ENCODE results near the gene GRIK5. TPM values are rescaled to one million over a fixed set of nuclear protein-coding genes. Genes with fewer than 3 reads are reported as not detected.

Gene GRIK5
- total and polyA plus RNA-seq, 2 of the 8 experiments (the other 6 are each of a cell fraction or from before 2014, with no cell fraction given): 17.8 to 42.9 TPM

DNA sequence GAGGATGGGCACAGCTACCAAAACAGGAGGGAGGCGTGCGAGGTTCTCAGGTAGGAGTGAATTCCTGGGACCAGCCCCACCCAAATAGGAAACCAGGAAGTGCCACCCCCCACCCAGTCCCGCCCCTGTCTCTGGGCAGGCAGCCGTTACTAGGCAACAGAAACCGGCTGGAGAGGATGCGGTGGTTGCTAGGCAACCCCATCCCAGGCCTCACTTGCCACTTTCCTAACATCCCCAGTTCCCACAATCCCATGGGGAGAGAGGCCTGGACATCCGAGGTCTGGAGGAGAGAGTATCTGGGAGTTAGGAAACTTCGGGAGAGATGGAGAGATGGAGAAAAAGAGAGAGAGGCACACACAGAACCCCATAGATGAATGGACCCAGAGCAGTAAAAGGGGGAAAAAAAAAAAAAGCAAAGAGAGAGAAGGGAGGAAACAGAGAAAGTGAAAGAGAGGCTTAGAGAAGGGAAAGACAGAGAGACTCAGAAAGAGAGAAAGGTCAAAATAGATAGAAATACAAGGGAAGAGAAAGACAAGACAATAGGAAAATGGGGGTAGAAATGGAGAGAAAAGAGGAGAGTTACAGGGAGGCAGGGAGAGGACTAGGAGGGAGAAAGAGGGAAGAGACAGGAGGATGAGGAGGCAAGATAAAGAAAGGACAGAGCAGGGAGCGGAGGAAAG, 3.8 kb downstream of the GRIK5 start:
- Histone ChIP-seq H3K23ac (ENCODE audit: insufficient read length) (no peak overlapping the region), H2AFZ (ENCODE audit: low read length) (no peak overlapping the region), H3K27me3 (replicated peaks in 1 of 4; ENCODE audit: control insufficient read depth in 3 of 4, extremely low read depth in 1 of 4, insufficient read depth in 3 of 4, low read length in 3 of 4) (no peaks in the 10 kb centered on the region), H4K20me1 (replicated peaks in 1 of 2; ENCODE audit: control insufficient read depth in 1 of 2, insufficient read depth in 2 of 2, low read length in 2 of 2) (peaks cover 2 to 17% of the 10 kb centered on the region in 2 experiments), H3K36me3 (ENCODE audit: control insufficient read depth in 2 of 4, insufficient read depth in 4 of 4, low read length in 3 of 4) (peaks cover 12 to 43% (median 31%) of the 10 kb centered on the region in 4 experiments; a peak in 7 of 8 replicates), H3K79me2 (ENCODE audit: control insufficient read depth in 1 of 2, insufficient read depth in 2 of 2, low read length in 2 of 2) (peaks cover 0 to 23% of the 10 kb centered on the region in 2 experiments; a peak in 2 of 4 replicates), H3K4me1 (replicated peaks in 1 of 4; ENCODE audit: control insufficient read depth in 3 of 4, insufficient read depth in 4 of 4, low read length in 3 of 4) (peaks cover 0 to 18% (median 6%) of the 10 kb centered on the region in 4 experiments; a peak in 6 of 7 replicates), H3K9me3 (ENCODE audit: insufficient read depth in 2 of 2, low read depth in 1 of 2, low read length in 1 of 2) (no peaks in the 10 kb centered on the region), H4K5ac (ENCODE audit: insufficient read length, low read depth, low read length) (no peak overlapping the region), H2BK5ac (ENCODE audit: low read depth, low read length) (peak overlapping the region; percentile 35; the same call in 1 of the 2 replicates), H3K79me1 (ENCODE audit: low read depth, low read length) (peaks cover 14% of the 10 kb centered on the region), H3K23me2 (ENCODE audit: low read depth, low read length) (peaks cover 15% of the 10 kb centered on the region; the same call in 1 of the 2 replicates), H3K4me2 (ENCODE audit: insufficient read depth in 1 of 2, low read depth in 2 of 2, low read length in 2 of 2) (no peak overlapping the region), H4K91ac (replicated peaks; ENCODE audit: insufficient read length, low read length) (no peak overlapping the region), H3K56ac (replicated peaks; ENCODE audit: insufficient read length, low read depth, low read length) (no peak overlapping the region), H3K4me3 (ENCODE audit: extremely low read depth in 1 of 4, insufficient read depth in 2 of 4, low read depth in 3 of 4, low read length in 4 of 4) (no peak overlapping the region), H2BK120ac (replicated peaks; ENCODE audit: low read depth, low read length) (no peak overlapping the region), H3K27ac (ENCODE audit: low read depth, low read length) (no peak overlapping the region; the same call in 1 of the 2 replicates), H2BK15ac (ENCODE audit: low read length) (no peak overlapping the region), H2AK5ac (ENCODE audit: low read depth, low read length) (no peak overlapping the region), H3K18ac (ENCODE audit: extremely low read depth, low read length) (no peak overlapping the region), H2BK12ac (ENCODE audit: low read depth, low read length) (no peak overlapping the region), H3K4ac (replicated peaks; ENCODE audit: insufficient read length, low read depth, low read length) (no peak overlapping the region), H2BK20ac (ENCODE audit: low read length) (no peak overlapping the region), H3K9ac (replicated peaks in 1 of 4; ENCODE audit: extremely low read depth in 1 of 4, low read depth in 3 of 4, low read length in 3 of 4) (no peak overlapping the region), H3K14ac (ENCODE audit: insufficient read length) (no peak overlapping the region), H4K8ac (ENCODE audit: extremely low read depth, insufficient read depth, low read length) (no peak overlapping the region)
- TF ChIP-seq EZH2 (IDR thresholded peaks at IDR 0.05; ENCODE audit: low read depth, low read length, severe bottlenecking) (no peak), RFX5 (IDR thresholded peaks at IDR 0.05; ENCODE audit: borderline replicate concordance, low read depth, low read length) (peak; percentile 92), NANOG (IDR thresholded peaks at IDR 0.05; ENCODE audit: insufficient read depth, low read depth, low read length, poor library complexity, severe bottlenecking) (no peak)
- peak; percentile 29 to 54 for DNase-seq (ENCODE audit: low read depth in 1 of 2, low spot score in 2 of 2)
- ChIA-PET CTCF (ENCODE audit: partially characterized antibody) (interaction anchor here (0.6 to 2.7 kb wide), 3 partner anchors 25 to 122 kb away, joined by 5 to 9 read pairs (median 5); no protein-coding TSS in a partner anchor), POLR2A (ENCODE audit: partially characterized antibody) (interaction anchor here (1.0 to 1.6 kb wide), 2 partner anchors 10 to 14 kb away, joined by 3 to 5 read pairs; partner anchors contain the start of gene ZNF574)
- 74% methylated on average over 9 of the region's 9 CpGs; no CpG with 5 or more reads in 1 of the 2 experiments for WGBS, 2 experiments (ENCODE audit: extremely low coverage in 1 of 2, insufficient coverage in 1 of 2, insufficient read length in 1 of 2, insufficient replicate concordance in 2 of 2, low coverage in 1 of 2, low lambda C conversion rate in 2 of 2, missing lambda C conversion rate in 1 of 2)
- no peak for FAIRE-seq
